WTC11 (cell line): ENCODE measurements around the gene LTA. TPM values are rescaled to one million over a fixed set of nuclear protein-coding genes. Genes with fewer than 3 reads are reported as not detected.
A peak's percentile ranks its signal among the peaks of the same experiment; 100 is the strongest.

Source experiments
- ATAC-seq: fragments of 200-7000 bp; cut with Tn5 transposase; 2 replicates; pipeline ENCODE4 v1.10.0; 2021; ENCODE audit warnings: mild to moderate bottlenecking, moderate library complexity
- CTCF ChIA-PET: fragments of 300-600 bp; sonication (Branson Sonifier 250); formaldehyde crosslinking; loops from one replicate; lab custom pipeline; 2021; ENCODE audit warnings: antibody characterized with exemption; lab: Charles Lee
- POLR2A ChIA-PET: fragments of 350-600 bp; sonication (Branson Sonifier 250); formaldehyde crosslinking; loops from one replicate; lab custom pipeline; 2021; ENCODE audit warnings: antibody characterized with exemption; lab: Charles Lee
- DNase-seq: peaks from one replicate; pipeline ENCODE4 v3.0.0; 2021; ENCODE audit warnings: low spot score
- H3K27ac Mint-ChIP-seq: 2 replicates; pipeline ENCODE4 v1.8.0; 2021; ENCODE audit warnings: mixed read lengths
- H3K27me3 Mint-ChIP-seq: 2 replicates; pipeline ENCODE4 v1.8.0; 2021; ENCODE audit warnings: low read depth, mild to moderate bottlenecking, moderate library complexity, mixed read lengths
- H3K36me3 Mint-ChIP-seq: 2 replicates; pipeline ENCODE4 v1.8.0; 2021; ENCODE audit warnings: mixed read lengths
- H3K4me1 Mint-ChIP-seq: 2 replicates; pipeline ENCODE4 v1.8.0; 2022; ENCODE audit warnings: mixed read lengths
- H3K4me3 Mint-ChIP-seq: 2 replicates; pipeline ENCODE4 v1.8.0; 2021; ENCODE audit warnings: mild to moderate bottlenecking, moderate library complexity, mixed read lengths
- H3K9me3 Mint-ChIP-seq: 2 replicates; pipeline ENCODE4 v1.8.0; 2021; ENCODE audit warnings: mixed read lengths
- ATF1 ChIP-seq: sonication (generic); formaldehyde crosslinking; IDR thresholded peaks from 2 replicates; pipeline ENCODE4 v1.8.1; 2023; ENCODE audit warnings: mild to moderate bottlenecking, moderate library complexity, missing genetic modification reagents
- ATF2 ChIP-seq: sonication (generic); formaldehyde crosslinking; IDR thresholded peaks from 2 replicates; pipeline ENCODE4 v1.8.1; 2022; ENCODE audit warnings: low read depth, missing genetic modification reagents, borderline replicate concordance
- CBFB ChIP-seq: sonication (generic); formaldehyde crosslinking; IDR thresholded peaks from 2 replicates; pipeline ENCODE4 v1.8.1; 2022; ENCODE audit warnings: mild to moderate bottlenecking, low read depth, missing genetic modification reagents
- E2F5 ChIP-seq: sonication (generic); formaldehyde crosslinking; IDR thresholded peaks from 2 replicates; pipeline ENCODE4 v1.8.1; 2022; ENCODE audit warnings: mild to moderate bottlenecking, moderate library complexity, missing genetic modification reagents
- EMX1 ChIP-seq: fragments of 250-450 bp; sonication (Bioruptor Pico); IDR thresholded peaks from 2 replicates; pipeline ENCODE4 v1.8.0; 2021; ENCODE audit warnings: mild to moderate bottlenecking
- FOXK1 ChIP-seq: sonication (generic); formaldehyde crosslinking; IDR thresholded peaks from 2 replicates; pipeline ENCODE4 v1.8.0; 2022; ENCODE audit warnings: mild to moderate bottlenecking, moderate library complexity, missing genetic modification reagents
- GRHL2 ChIP-seq: fragments of 250-450 bp; sonication (Bioruptor Pico); IDR thresholded peaks from 2 replicates; pipeline ENCODE4 v1.8.0; 2022; ENCODE audit warnings: mild to moderate bottlenecking, moderate library complexity; ENCODE audit not compliant: insufficient replicate concordance, severe bottlenecking
- HMGA2 ChIP-seq: fragments of 250-450 bp; sonication (Bioruptor Pico); IDR thresholded peaks from 2 replicates; pipeline ENCODE4 v1.4.0; 2021; ENCODE audit warnings: mild to moderate bottlenecking, moderate library complexity
- KAT7 ChIP-seq: sonication (generic); formaldehyde crosslinking; IDR thresholded peaks from 2 replicates; pipeline ENCODE4 v1.8.1; 2023; ENCODE audit warnings: missing genetic modification reagents, mild to moderate bottlenecking, borderline replicate concordance
- MLX ChIP-seq: sonication (generic); formaldehyde crosslinking; IDR thresholded peaks from 2 replicates; pipeline ENCODE4 v1.8.1; 2023; ENCODE audit warnings: mild to moderate bottlenecking, missing genetic modification reagents, moderate library complexity
- PRRX2 ChIP-seq: fragments of 250-450 bp; sonication (Bioruptor Pico); IDR thresholded peaks from 2 replicates; pipeline ENCODE4 v1.8.0; 2021; ENCODE audit warnings: mild to moderate bottlenecking
- RELA ChIP-seq: sonication (generic); formaldehyde crosslinking; IDR thresholded peaks from 2 replicates; pipeline ENCODE4 v1.8.1; 2022; ENCODE audit warnings: missing genetic modification reagents, mild to moderate bottlenecking, borderline replicate concordance
- SMAD3 ChIP-seq: sonication (generic); formaldehyde crosslinking; IDR thresholded peaks from 2 replicates; pipeline ENCODE4 v1.8.0; 2022; ENCODE audit warnings: missing genetic modification reagents, mild to moderate bottlenecking, borderline replicate concordance
- SMAD4 ChIP-seq: sonication (generic); formaldehyde crosslinking; IDR thresholded peaks from 2 replicates; pipeline ENCODE4 v1.8.0; 2022; ENCODE audit warnings: mild to moderate bottlenecking, missing genetic modification reagents
- SP1 ChIP-seq: sonication (generic); formaldehyde crosslinking; conservative IDR thresholded peaks from 2 replicates; pipeline ENCODE4 v1.8.1; 2022; ENCODE audit warnings: missing genetic modification reagents
- STAT6 ChIP-seq: sonication (generic); formaldehyde crosslinking; conservative IDR thresholded peaks from 2 replicates; pipeline ENCODE4 v1.8.1; 2023; ENCODE audit warnings: mild to moderate bottlenecking, low read depth, missing genetic modification reagents, moderate library complexity
- TEAD4 ChIP-seq: sonication (generic); formaldehyde crosslinking; IDR thresholded peaks from 2 replicates; pipeline ENCODE4 v1.8.0; 2022; ENCODE audit warnings: mild to moderate bottlenecking, missing genetic modification reagents
- USF1 ChIP-seq: sonication (generic); formaldehyde crosslinking; IDR thresholded peaks from 2 replicates; pipeline ENCODE4 v1.8.0; 2022; ENCODE audit warnings: mild to moderate bottlenecking, missing genetic modification reagents
- ZMAT4 ChIP-seq: fragments of 250-450 bp; sonication (Bioruptor Pico); IDR thresholded peaks from 2 replicates; pipeline ENCODE4 v1.9.0; 2021; ENCODE audit warnings: mild to moderate bottlenecking
- ZNF138 ChIP-seq: sonication (generic); formaldehyde crosslinking; conservative IDR thresholded peaks from 2 replicates; pipeline ENCODE4 v1.8.1; 2022; ENCODE audit warnings: mild to moderate bottlenecking, moderate library complexity, missing genetic modification reagents
- ZNF232 ChIP-seq: sonication (generic); formaldehyde crosslinking; IDR thresholded peaks from 2 replicates; pipeline ENCODE4 v1.8.0; 2022; ENCODE audit warnings: mild to moderate bottlenecking, missing genetic modification reagents
- ZNF263 ChIP-seq: sonication (generic); formaldehyde crosslinking; IDR thresholded peaks from 2 replicates; pipeline ENCODE4 v1.8.1; 2022; ENCODE audit warnings: low read depth, mild to moderate bottlenecking, moderate library complexity, missing genetic modification reagents
- ZNF396 ChIP-seq: fragments of 250-450 bp; sonication (Bioruptor Pico); IDR thresholded peaks from 2 replicates; pipeline ENCODE4 v1.8.0; 2021; ENCODE audit warnings: mild to moderate bottlenecking, moderate library complexity, borderline replicate concordance
- ZNF512 ChIP-seq: sonication (generic); formaldehyde crosslinking; IDR thresholded peaks from 2 replicates; pipeline ENCODE4 v1.8.1; 2022; ENCODE audit warnings: missing genetic modification reagents, borderline replicate concordance
- total RNA-seq: library from RNA; stranded (reverse); gene quantifications from 3 replicates; pipeline ENCODE4 v1.2.3, GENCODE V29; 2021

Gene LTA
- total RNA-seq, 1 experiment from 2014 or later: 0.46 TPM

- no peak for TF ChIP-seq STAT6 (CRISPR knock-in tag)
- TF ChIP-seq ATF1 (CRISPR knock-in tag): no peak
These were observed 43.7 kb downstream of the LTA start (continued) for GRCh38 chr6:31615748-31616147.

DNA sequence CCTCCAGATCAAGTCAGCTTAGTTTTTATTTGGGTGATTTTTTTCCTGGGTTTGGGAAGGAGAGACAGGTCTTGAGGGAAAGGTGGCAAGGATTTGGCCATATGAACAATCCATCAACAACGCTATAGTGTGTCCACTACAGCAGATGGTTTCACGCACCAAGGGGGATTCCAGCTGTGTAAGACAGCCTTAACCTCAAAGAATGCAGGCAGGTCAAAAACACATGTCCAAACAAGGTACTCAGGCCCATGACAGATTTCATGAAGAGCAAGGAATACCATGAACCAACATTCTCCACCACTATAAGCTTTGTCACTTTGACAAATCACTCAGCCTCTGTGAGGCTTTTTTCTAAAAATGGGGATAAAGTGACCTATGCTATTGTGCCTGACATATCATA is 44.9 kb downstream of the LTA start:
- TF ChIP-seq TEAD4 (CRISPR knock-in tag) (no peak), ZNF512 (CRISPR knock-in tag) (no peak), ZNF263 (CRISPR knock-in tag) (no peak), EMX1 (CRISPR knock-in tag) (no peak), ZNF138 (CRISPR knock-in tag) (no peak), ZMAT4 (CRISPR knock-in tag) (no peak), CBFB (CRISPR knock-in tag) (no peak), PRRX2 (no peak)
- Mint-ChIP-seq H3K36me3 (peaks cover 8% of the 10 kb centered on the region), H3K27me3 (no peaks in the 10 kb centered on the region; the same call in 1 of the 2 replicates), H3K4me3 (no peak overlapping the region), H3K4me1 (peaks cover 28% of the 10 kb centered on the region), H3K27ac (peak overlapping the region; percentile 38; the same call in 1 of the 2 replicates), H3K9me3 (no peaks in the 10 kb centered on the region)
- ATAC-seq (no peak), DNase-seq (no peak)
- CTCF ChIA-PET: interaction anchor here (0.6 to 3.5 kb wide), 3 partner anchors 18 to 70 kb away, joined by 3 to 24 read pairs (median 15); partner anchors contain the start of genes ATP6V1G2 and NFKBIL1
- POLR2A ChIA-PET: no interaction called here

GRCh38 chr6:31619805-31620585 is 47.9 kb downstream of the LTA start:
- Mint-ChIP-seq H3K9me3 (no peaks in the 10 kb centered on the region), H3K36me3 (peaks cover 38% of the 10 kb centered on the region), H3K4me3 (peak overlapping the region; percentile 92), H3K27ac (peak overlapping the region; percentile 100), H3K27me3 (no peaks in the 10 kb centered on the region; the same call in 1 of the 2 replicates), H3K4me1 (peaks cover 31% of the 10 kb centered on the region)
- POLR2A ChIA-PET: interaction anchor here (0.6 to 1.0 kb wide), 4 partner anchors 41 to 79 kb away, joined by 3 to 5 read pairs (median 4); partner anchors contain the start of genes C6orf47, DDX39B and NFKBIL1
- DNase-seq (peak; percentile 97), ATAC-seq (peak; percentile 91)
- CTCF ChIA-PET: interaction anchor here (0.6 to 1.7 kb wide), 4 partner anchors 22 to 117 kb away, joined by 3 to 10 read pairs (median 4); partner anchors contain the start of gene ATP6V1G2
- TF ChIP-seq ZNF138 (CRISPR knock-in tag): no peak
- peak; percentile 78; the same call in 1 of the 2 replicates for TF ChIP-seq SP1 (CRISPR knock-in tag)
- 0 out of 2 replicates have a peak, but pooled peaks have one; percentile 63 for TF ChIP-seq FOXK1 (CRISPR knock-in tag)
- TF ChIP-seq KAT7 (CRISPR knock-in tag): no peak
- no peak for TF ChIP-seq GRHL2 (CRISPR knock-in tag)
- peak; percentile 89 for TF ChIP-seq E2F5 (CRISPR knock-in tag)
- TF ChIP-seq RELA (CRISPR knock-in tag): no peak
- TF ChIP-seq MLX: no peak
- no peak for TF ChIP-seq SMAD3 (CRISPR knock-in tag)
- peak; percentile 64; the same call in 1 of the 2 replicates for TF ChIP-seq ZNF232
- no peak for TF ChIP-seq ATF2
- TF ChIP-seq SMAD4 (CRISPR knock-in tag): no peak
- no peak for TF ChIP-seq ZNF396 (CRISPR knock-in tag)
- no peak for TF ChIP-seq USF1 (CRISPR knock-in tag)
- peak; percentile 46 for TF ChIP-seq HMGA2
